Metanephros (tissue), 2 donors: ENCODE data around the gene CLCN2. TPM values are rescaled to one million over a fixed set of nuclear protein-coding genes. Genes with fewer than 3 reads are reported as not detected.

Experiments
- small RNA-seq: library from RNA; depleted of rRNA; stranded (forward); fragments of <200 nt; gene quantifications from one replicate; pipeline ENCODE3, GENCODE V24; 2014; ENCODE audit warnings: low replicate concordance
- total RNA-seq: library from RNA; depleted of rRNA; stranded (reverse); fragments of >200 nt; gene quantifications from one replicate; pipeline ENCODE4 v1.2.3, GENCODE V29; 2014

The CLCN2 gene
- 13.4 TPM for total RNA-seq

DNA sequence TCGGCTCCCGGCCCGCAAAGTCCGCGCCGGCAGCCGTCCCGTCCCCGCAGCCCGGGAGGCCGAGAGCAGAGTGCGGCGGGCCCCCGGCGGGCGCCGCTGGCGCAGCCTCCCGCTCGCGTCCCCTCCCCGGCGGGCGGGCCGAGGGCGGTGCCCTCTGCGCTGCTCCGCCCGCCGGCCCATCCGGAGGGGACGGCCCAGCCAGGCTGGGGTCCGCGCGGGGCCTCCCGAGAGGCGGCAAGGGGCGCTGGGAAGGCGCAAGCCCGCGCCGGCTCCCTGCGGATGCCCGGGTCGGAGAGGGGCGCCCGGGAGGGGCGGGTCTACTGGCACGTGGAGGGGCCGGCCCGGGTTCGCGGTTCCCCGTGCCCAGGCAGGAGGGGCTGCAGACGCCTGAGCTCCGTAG is at the start of gene CLCN2, which contains the start of gene POLR2H:
CLCN2 (minus strand) TSS at position 74 of the 400 bp plus-strand sequence. CDS start 126 bp downstream, outside the sequence.
POLR2H (plus strand) TSS at position 179 of the 400 bp plus-strand sequence. CDS start 1,783 bp downstream, outside the sequence.

DNA sequence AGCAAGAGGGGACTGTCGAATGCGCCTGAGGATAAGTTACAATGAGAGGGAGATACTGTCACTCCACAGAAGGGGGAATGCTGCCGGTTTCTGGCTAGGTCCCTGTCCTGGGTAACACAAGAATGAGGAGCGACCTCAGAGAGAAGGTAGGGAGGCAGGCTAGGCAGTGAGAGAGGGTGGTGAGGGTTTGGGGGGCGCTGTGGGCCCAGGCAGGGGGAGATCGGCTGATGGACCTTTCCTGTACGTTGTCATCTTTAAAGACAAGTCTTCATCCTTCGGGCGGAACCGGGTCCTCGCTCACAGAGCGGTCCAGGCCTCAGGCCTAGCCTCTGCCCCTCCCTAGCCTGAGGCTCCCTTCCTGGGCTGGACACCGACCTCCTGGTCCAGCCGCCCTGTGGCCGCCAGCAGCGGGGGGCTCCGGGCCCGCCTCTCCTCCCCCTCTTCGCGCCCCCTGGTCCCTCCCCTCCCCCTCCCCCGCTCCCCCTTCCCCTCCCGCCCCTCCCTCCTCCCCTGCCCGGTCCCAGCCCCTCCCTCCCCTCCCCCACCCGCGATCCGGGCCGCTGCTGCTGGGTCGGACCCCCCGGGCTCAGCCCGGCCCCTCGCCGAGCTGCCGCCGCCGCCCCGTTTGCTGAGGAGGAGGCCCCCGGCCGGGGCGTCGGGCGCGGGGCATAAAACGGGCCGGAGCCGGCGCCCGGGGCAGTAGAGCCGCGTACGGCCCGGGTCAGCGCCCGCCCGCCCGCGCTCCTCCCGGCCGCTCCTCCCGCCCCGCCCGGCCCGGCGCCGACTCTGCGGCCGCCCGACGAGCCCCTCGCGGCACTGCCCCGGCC is 18.2 kb upstream of the CLCN2 start, which contains the start of gene CHRD:
CHRD (plus strand) TSS at position 697 of the 827 bp plus-strand sequence. CDS start 265 bp downstream, outside the sequence.

DNA sequence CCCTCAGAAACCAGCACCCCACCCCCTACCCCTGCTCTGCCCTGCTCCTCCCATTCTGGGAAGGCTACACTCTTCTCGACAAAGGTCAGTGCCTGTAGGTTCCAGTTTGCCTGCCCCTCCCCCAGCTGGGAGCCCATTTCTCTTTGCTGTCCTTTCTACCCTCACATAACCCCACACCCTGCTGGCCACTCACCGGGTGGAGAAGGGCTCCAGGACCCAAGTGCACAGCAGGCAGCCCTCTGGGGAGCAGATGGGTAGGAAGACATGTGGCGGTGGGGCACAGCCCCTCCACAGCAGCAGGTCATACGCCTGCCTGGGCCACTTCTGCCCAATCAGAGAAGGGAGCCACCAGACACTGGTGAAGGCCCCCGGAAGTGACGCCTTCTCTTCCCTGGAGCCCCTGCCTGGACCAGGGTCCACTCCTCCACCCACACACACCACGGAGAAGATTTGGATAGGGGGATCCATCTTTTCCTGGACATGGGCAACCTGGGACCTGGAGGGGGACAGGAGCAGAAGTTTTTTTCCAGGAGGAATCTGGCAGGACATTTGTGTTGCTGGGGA is 16.6 kb upstream of the CLCN2 start, which contains the start of gene THPO:
THPO (minus strand) TSS at position 326 of the 564 bp plus-strand sequence. CDS start 1,948 bp downstream, outside the sequence.

DNA sequence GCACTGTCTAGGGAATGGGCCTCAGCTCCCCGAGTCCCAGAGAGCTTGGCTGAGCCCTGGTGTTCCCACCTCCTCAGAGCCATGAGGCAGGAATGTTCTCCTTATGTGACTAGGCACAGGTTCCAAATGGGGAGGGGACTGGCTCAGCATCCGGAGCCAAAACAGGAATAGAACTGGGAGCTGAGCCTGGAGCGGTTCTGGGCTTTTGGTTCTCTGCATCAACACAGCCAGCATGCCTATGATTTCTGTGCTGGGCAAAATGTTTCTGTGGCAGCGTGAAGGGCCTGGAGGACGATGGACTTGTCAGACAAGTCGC is 24.0 kb downstream of the CLCN2 start, which contains the start of gene FAM131A:
FAM131A (plus strand) TSS at position 202 of the 316 bp plus-strand sequence; CDS start at position 233, 31 bp downstream.

DNA sequence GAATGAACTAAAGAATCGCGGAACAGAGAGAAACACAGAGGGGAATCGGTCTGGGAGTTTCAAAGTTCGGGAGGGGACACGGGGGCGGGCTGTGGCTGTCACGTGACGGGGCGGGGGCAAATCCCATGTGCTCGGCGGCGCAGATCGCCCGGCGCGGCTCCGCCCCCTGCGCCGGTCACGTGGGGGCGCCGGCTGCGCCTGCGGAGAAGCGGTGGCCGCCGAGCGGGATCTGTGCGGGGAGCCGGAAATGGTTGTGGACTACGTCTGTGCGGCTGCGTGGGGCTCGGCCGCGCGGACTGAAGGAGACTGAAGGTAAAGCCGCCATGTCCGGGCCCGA is 47.1 kb downstream of the CLCN2 start, which contains the start of gene EIF4G1:
EIF4G1 (plus strand) TSS at position 244 of the 337 bp plus-strand sequence. CDS start 1,191 bp downstream, outside the sequence.

DNA sequence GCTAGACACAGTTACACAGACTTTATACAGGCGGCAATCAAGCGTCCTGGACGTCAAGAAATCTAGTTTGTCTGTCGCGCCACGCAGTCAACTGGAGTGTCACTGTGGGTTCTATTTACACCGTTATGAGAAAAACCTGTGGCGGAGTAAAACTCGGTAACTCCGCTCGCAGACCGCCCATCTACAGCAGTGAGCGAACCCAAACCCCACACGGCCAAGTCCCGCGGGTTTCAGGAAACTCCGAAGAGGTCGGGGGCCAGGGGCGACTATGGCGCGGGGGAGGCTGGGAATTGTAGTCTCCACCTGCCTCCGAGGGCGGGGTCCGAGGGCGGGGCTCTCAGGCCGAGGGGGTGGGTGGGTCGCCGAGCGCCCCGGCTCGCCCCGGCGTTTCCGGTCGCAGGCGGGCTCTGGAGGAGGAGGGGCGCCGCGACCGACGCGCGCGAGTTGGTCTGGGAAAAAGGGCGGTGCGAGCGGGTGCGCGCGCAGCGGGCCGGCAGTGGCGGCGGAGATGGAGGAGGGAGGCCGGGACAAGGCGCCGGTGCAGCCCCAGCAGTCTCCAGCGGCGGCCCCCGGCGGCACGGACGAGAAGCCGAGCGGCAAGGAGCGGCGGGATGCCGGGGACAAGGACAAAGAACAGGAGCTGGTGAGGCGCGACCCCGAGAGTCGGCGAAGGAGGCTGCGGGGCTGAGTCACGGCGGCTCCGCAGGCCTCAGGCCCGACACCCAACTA is 62.5 kb downstream of the CLCN2 start, which contains the start of gene PSMD2:
PSMD2 (plus strand) TSS at position 483 of the 729 bp plus-strand sequence; CDS start at position 509, 26 bp downstream.

Small RNA genes lying within 50 kb of the gene (small RNA-seq; reads per million reads assigned to genes)
- gene SNORD66, result 526 reads per million, percentile 99 among the genes with 10 or more reads in this experiment

Other genes with a start within 250 kb of the CLCN2 start
- gene EIF2B5, start 226.2 kb downstream of the CLCN2 start, total RNA-seq, result 32.2 TPM
- 59.7 TPM for gene DVL3, start 206.2 kb downstream of the CLCN2 start, total RNA-seq
- gene AP2M1, start 186.8 kb downstream of the CLCN2 start, total RNA-seq, result 235 TPM
- gene ABCF3, start 175.4 kb downstream of the CLCN2 start, total RNA-seq, result 65.3 TPM
- gene VWA5B2, start 132.0 kb downstream of the CLCN2 start, total RNA-seq, result 0.99 TPM
- 28.7 TPM for gene ALG3, start 112.6 kb downstream of the CLCN2 start, total RNA-seq
- 1.8 TPM for gene EEF1AKMT4, start 111.9 kb downstream of the CLCN2 start, total RNA-seq
- 0.70 TPM for gene CAMK2N2, start 100.1 kb downstream of the CLCN2 start, total RNA-seq
- not detected for gene ECE2, start 85.6 kb downstream of the CLCN2 start, total RNA-seq
- 173 TPM for gene PSMD2, start 62.4 kb downstream of the CLCN2 start, total RNA-seq
- 160 TPM for gene EIF4G1, start 47.0 kb downstream of the CLCN2 start, total RNA-seq
- gene FAM131A, start 24.0 kb downstream of the CLCN2 start, total RNA-seq, result 23.5 TPM
- gene POLR2H, start 105 bp upstream of the CLCN2 start, total RNA-seq, result 68.9 TPM
- 0.88 TPM for gene THPO, start 16.6 kb upstream of the CLCN2 start, total RNA-seq
- 32.6 TPM for gene CHRD, start 18.4 kb upstream of the CLCN2 start, total RNA-seq
- 45.3 TPM for gene EPHB3, start 200.2 kb upstream of the CLCN2 start, total RNA-seq